BLaER1 (cell line): ENCODE data around the gene JAKMIP1.
A peak's percentile ranks its signal among the peaks of the same experiment; 100 is the strongest.

Source experiments
- H3K27ac ChIP-seq: shearing (Covaris generic); formaldehyde crosslinking; 2 replicates; pipeline ENCODE4 v1.8.1; 2022
- H3K27me3 ChIP-seq: shearing (Covaris generic); formaldehyde crosslinking; 2 replicates; pipeline ENCODE4 v1.8.1; 2022
- H3K36me3 ChIP-seq: shearing (Covaris generic); formaldehyde crosslinking; 2 replicates; pipeline ENCODE4 v1.8.1; 2022
- H3K4me1 ChIP-seq: shearing (Covaris generic); formaldehyde crosslinking; 2 replicates; pipeline ENCODE4 v1.8.1; 2022
- H3K4me2 ChIP-seq: shearing (Covaris generic); formaldehyde crosslinking; 2 replicates; pipeline ENCODE4 v1.8.1; 2022
- H3K4me3 ChIP-seq: shearing (Covaris generic); formaldehyde crosslinking; 2 replicates; pipeline ENCODE4 v1.8.1; 2022
- H3K9ac ChIP-seq: shearing (Covaris generic); formaldehyde crosslinking; 2 replicates; pipeline ENCODE4 v1.8.1; 2022
- H3K9me3 ChIP-seq: shearing (Covaris generic); formaldehyde crosslinking; 2 replicates; pipeline ENCODE4 v1.8.1; 2022
- H4K20me1 ChIP-seq: shearing (Covaris generic); formaldehyde crosslinking; 2 replicates; pipeline ENCODE4 v1.8.1; 2022
- Cebpa-rat ChIP-seq: shearing (Covaris generic); IDR thresholded peaks from 2 replicates; pipeline ENCODE4 v1.8.1; 2022

The JAKMIP1 gene

DNA sequence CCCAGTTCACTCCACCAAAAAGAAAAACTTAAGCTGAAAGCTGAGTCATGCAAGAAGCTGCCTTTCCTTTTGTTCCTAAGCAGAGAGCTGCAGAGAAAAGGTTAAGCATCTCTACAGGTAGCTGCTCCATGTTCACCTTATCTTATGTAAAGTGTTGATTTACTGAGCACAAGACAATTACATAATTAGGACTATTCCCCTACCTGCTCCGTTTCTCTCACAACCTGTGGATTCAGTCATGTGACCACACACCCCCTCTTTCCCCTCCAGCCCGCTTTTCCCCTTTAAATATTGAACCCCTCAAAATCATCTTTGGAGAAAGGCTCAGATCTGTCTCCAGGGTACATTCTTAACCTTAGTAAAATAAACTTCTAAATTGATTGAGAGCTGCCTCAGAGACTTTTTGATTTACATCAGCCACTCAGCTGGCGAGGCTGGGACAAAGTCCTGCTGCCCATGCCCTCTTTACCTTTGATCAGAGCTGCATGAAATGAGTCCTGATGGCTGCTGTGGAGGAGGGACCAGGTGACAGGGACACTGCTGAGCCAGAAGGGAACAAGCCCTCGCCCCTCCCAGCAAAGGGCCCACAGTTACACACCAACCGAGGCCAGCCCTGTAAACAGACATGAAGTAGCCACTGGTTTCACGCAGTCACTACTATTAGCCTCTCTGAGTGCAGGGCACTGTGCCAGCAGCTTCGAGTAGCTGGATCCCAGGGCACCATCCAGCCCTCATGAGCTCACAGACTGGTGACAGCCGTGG, 128.2 kb downstream of the JAKMIP1 start:
- TF ChIP-seq Cebpa-rat: no peak
- no peak overlapping the region for H3K9ac ChIP-seq
- no peaks in the 10 kb centered on the region for H3K36me3 ChIP-seq
- H3K4me3 ChIP-seq: no peak overlapping the region
- H3K4me2 ChIP-seq: no peak overlapping the region
- no peaks in the 10 kb centered on the region for H4K20me1 ChIP-seq
- H3K27me3 ChIP-seq: no peaks in the 10 kb centered on the region
- H3K9me3 ChIP-seq: no peaks in the 10 kb centered on the region
- no peak overlapping the region for H3K27ac ChIP-seq
- peaks cover 9% of the 10 kb centered on the region for H3K4me1 ChIP-seq

DNA sequence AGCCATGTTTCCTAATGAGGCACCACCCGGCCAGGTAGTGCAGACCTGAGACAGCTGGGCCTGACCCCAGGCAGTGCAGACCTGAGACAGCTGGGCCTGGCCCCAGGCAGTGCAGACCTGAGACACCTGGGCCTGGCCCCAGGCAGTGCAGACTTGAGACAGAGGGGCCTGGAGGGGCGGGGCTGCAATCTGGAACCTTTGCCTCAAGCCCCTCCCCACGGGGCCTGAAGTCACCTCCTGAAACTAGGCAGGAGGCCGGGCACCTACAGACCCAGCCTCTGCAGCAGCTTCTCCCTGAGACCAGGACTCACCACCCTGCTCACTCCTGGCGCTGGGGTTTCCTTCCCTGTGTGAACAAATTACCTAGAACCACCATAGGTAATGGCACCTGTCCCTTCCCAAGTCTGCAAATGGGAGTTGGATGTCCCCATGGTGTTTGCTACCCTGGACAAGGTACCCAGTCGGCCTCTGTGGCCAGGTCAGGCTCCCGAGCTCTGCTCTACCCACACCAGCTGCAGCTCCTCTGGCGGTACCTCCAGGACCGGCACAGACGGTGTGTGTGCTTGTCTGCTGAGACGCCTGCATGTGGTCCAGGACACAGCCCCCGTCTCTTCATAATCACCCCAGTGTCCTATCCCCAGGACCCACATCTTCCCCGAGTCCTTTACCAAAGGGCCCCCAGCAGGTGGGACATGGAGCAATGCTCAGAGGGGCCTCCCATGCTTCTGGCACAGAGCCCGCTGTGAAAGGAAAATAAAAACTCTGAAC, 129.0 kb downstream of the JAKMIP1 start:
- H3K9me3 ChIP-seq: no peaks in the 10 kb centered on the region
- H3K9ac ChIP-seq: no peak overlapping the region
- no peak overlapping the region for H3K27ac ChIP-seq
- peaks cover 12% of the 10 kb centered on the region for H3K4me1 ChIP-seq
- H3K4me2 ChIP-seq: no peak overlapping the region
- H3K27me3 ChIP-seq: no peaks in the 10 kb centered on the region
- no peaks in the 10 kb centered on the region for H4K20me1 ChIP-seq
- no peak overlapping the region for H3K4me3 ChIP-seq
- no peak for TF ChIP-seq Cebpa-rat
- no peaks in the 10 kb centered on the region for H3K36me3 ChIP-seq

DNA sequence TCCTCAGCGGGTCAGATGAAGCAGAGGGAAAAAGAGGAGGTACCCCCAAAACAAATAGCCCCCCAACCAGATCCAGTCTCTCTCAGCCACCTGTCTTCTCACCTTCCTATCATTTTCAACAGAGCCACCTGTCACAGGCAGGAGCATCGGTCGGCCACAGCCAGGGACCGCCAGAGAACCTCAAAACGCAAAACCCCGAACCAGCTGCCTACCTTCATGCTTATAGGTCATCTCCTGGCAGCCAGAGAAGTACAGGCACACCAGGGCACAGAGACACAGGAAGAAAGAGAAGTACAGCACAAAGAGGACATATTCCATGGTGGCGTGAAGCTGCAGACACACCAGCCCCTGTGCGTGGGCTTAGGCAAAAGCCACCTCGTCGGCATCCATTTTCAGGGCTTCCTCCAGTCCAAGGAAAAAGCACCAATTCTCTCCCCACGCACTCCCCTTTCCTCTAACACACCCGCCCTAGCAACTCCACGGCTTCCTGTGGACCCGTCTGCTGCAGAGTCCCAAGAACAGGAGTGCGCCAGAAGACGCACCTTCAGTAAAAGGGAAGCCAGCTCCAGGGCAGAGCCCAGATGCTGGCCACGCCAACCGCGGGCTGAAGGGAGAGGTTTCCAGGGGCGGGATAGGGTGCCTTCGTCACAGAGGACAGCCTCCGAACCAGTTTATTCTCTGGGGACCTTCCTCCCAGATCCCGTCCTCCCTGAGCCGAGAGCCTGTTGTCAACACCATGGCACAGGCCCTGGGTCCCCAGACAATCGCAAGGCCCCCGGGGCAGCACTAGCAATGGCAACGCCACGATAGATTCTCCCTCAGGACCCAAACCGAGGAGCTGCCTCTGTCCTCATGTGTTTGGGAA, 130.3 kb downstream of the JAKMIP1 start:
- no peak overlapping the region for H3K27ac ChIP-seq
- no peaks in the 10 kb centered on the region for H3K27me3 ChIP-seq
- no peaks in the 10 kb centered on the region for H4K20me1 ChIP-seq
- H3K4me3 ChIP-seq: no peak overlapping the region
- no peak for TF ChIP-seq Cebpa-rat
- H3K9me3 ChIP-seq: no peaks in the 10 kb centered on the region
- H3K4me1 ChIP-seq: peaks cover 25% of the 10 kb centered on the region
- no peak overlapping the region for H3K9ac ChIP-seq
- H3K4me2 ChIP-seq: no peak overlapping the region
- no peaks in the 10 kb centered on the region for H3K36me3 ChIP-seq

DNA sequence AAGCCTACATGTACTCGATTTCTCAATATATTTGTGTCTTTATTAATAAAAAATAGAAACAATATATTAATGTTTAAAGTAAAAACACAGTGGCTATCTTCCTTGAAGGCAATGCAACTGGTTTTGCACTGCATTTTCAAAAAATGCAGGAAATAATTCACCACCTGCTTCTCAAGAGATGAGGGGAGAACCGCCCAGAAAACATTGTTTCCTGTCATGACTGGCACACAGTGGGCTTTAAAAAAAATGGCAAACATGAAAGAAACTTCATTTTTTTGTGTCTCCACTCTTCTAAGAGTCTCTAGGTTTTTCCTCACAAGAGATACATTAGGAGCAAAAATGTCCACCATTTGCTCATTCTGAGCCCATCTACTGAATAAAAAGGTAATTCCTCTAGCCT, 131.4 kb downstream of the JAKMIP1 start:
- Histone ChIP-seq H3K4me1 (peaks cover 26% of the 10 kb centered on the region), H3K36me3 (peaks cover 7% of the 10 kb centered on the region; the same call in 1 of the 2 replicates), H3K9me3 (no peaks in the 10 kb centered on the region), H3K4me2 (peak overlapping the region; percentile 13; the same call in 1 of the 2 replicates), H3K27me3 (no peaks in the 10 kb centered on the region), H3K4me3 (no peak overlapping the region), H3K9ac (no peak overlapping the region), H3K27ac (no peak overlapping the region), H4K20me1 (no peaks in the 10 kb centered on the region)
- no peak for TF ChIP-seq Cebpa-rat

DNA sequence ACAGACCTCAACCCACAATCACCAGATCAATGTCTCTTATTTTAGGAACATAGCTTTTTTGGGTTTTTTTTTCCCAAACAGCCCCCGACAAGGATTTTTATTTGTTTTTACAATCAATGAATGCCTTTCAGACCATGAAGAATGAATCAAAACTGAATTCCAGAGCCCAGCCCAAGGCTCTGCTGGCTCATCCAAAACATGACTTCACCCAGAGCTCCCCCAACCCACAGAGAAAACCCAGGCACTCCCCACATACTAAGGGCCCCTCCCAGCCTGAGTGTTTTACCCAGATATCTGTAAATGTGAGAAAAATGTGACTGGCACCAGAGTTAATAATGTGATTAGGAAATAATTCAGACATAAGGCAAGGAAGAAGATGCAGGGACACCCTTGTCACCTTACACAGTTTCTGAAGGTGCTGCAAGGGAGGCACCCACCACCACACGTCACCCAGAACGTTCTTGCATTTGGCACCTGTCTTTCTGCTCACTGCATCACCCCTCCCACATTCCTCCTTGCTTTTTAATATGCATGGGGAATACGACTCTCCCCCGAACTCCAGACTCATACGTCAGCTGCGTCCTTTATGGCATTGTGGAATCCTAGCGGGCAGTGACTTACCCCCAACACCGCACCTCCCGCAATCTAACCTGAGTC, 134.3 kb downstream of the JAKMIP1 start:
- no peak overlapping the region for H3K27ac ChIP-seq
- peaks cover 24% of the 10 kb centered on the region for H3K36me3 ChIP-seq
- no peak overlapping the region for H3K4me3 ChIP-seq
- no peak for TF ChIP-seq Cebpa-rat
- no peaks in the 10 kb centered on the region for H4K20me1 ChIP-seq
- H3K4me1 ChIP-seq: peaks cover 26% of the 10 kb centered on the region
- H3K9ac ChIP-seq: no peak overlapping the region
- no peaks in the 10 kb centered on the region for H3K27me3 ChIP-seq
- H3K4me2 ChIP-seq: peak overlapping the region; percentile 45
- peaks cover 4% of the 10 kb centered on the region for H3K9me3 ChIP-seq

DNA sequence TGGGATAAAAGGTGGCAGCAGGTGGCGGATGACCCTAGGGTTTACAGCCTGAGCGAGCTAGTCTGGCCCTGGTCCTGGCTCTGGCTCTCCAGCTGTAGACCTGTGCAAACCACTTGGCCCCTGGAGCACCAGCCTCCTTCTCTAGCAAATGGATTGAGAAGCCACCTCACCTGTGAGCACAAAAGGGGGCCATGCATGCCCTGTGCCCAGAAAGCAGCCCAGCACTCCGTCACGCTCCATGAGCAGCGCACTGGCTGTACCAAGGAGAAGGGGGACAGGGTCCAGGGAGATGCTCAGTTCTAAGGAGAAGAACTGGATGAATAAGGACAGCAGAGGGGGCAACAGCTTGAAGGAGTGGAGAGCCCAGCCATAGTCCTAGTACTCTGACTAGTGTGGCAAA, 135.2 kb downstream of the JAKMIP1 start:
- Histone ChIP-seq H3K9ac (no peak overlapping the region), H3K27me3 (no peaks in the 10 kb centered on the region), H3K4me1 (peaks cover 26% of the 10 kb centered on the region), H3K9me3 (peaks cover 13% of the 10 kb centered on the region), H3K36me3 (peaks cover 33% of the 10 kb centered on the region), H3K27ac (no peak overlapping the region), H4K20me1 (no peaks in the 10 kb centered on the region), H3K4me3 (no peak overlapping the region), H3K4me2 (no peak overlapping the region)
- TF ChIP-seq Cebpa-rat: no peak

DNA sequence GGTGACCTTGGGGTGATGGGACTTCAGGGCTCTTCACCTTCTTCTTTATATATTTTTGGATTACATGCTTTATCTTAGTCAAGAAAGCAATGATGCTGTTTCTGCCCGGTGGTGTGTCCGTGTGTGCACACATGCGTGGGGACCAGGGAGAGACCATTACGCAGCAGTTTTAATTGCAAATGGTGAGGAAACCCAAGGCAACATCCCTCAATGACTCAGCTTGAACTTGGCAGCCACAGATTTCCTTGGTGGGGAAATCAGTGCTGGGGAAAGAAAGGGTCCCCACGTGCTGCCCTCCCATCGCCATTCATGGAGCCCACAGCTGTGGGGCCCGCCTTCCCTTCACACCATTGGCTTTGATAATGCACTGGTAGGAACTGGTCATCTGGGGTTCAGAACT, 136.0 kb downstream of the JAKMIP1 start:
- Histone ChIP-seq H3K36me3 (peaks cover 41% of the 10 kb centered on the region), H3K4me3 (no peak overlapping the region), H3K4me1 (peaks cover 25% of the 10 kb centered on the region), H3K27ac (no peak overlapping the region), H3K27me3 (no peaks in the 10 kb centered on the region), H3K4me2 (no peak overlapping the region), H4K20me1 (no peaks in the 10 kb centered on the region), H3K9me3 (peaks cover 21% of the 10 kb centered on the region), H3K9ac (no peak overlapping the region)
- TF ChIP-seq Cebpa-rat: no peak

DNA sequence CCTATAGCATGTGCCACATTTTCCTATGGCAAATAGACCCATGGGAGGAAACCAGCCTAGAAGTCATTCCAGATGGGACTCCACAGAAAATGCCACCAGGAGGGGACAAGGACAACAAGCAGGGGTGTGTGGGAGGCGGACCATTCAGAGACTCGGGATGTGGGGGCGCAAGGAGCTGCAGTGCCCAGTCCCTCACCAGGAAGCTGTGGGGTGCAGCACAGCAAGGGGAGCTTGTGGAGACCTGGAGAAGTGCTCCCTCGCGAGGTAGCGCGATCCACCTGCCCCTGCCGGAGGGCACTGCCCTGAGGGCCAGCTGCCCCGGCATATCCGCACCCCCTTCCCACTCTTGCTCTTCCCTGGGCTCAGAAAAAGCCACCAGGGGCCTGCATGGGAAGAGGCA, 136.7 kb downstream of the JAKMIP1 start:
- no peak overlapping the region for H3K27ac ChIP-seq
- H3K4me2 ChIP-seq: no peak overlapping the region
- H3K27me3 ChIP-seq: 0 out of 2 replicates have a peak, but pooled peaks cover 3% of the 10 kb centered on the region
- H3K4me3 ChIP-seq: no peak overlapping the region
- H3K36me3 ChIP-seq: peaks cover 48% of the 10 kb centered on the region
- peaks cover 28% of the 10 kb centered on the region for H3K9me3 ChIP-seq
- no peak for TF ChIP-seq Cebpa-rat
- peaks cover 18% of the 10 kb centered on the region for H3K4me1 ChIP-seq
- H4K20me1 ChIP-seq: no peaks in the 10 kb centered on the region
- no peak overlapping the region for H3K9ac ChIP-seq

DNA sequence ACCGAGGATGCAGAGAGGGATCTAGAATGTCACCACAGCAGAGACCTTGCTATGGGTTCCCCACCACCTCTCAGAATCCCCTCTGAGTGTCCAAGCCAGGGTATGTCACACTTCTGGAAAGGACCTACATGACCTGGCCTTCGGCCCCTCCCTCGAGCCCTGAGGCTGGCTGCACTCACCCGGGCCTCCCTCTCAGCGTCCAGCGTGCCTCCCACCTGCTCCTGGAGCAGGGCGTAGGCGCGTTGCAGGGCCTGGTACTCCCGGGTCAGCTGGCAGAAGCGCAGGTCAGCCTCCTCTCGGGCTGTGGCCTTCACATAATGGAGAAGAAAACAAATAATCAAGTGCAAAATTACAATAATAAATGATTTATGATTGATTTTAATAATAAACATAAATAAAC, 138.2 kb downstream of the JAKMIP1 start:
- H3K4me3 ChIP-seq: no peak overlapping the region
- peaks cover 17% of the 10 kb centered on the region for H3K4me1 ChIP-seq
- no peaks in the 10 kb centered on the region for H4K20me1 ChIP-seq
- 0 out of 2 replicates have a peak, but pooled peaks cover 3% of the 10 kb centered on the region for H3K27me3 ChIP-seq
- no peak overlapping the region for H3K9ac ChIP-seq
- H3K4me2 ChIP-seq: no peak overlapping the region
- TF ChIP-seq Cebpa-rat: no peak
- H3K27ac ChIP-seq: no peak overlapping the region
- H3K36me3 ChIP-seq: peaks cover 63% of the 10 kb centered on the region
- peaks cover 43% of the 10 kb centered on the region for H3K9me3 ChIP-seq
